Ishikawa (cell line): ENCODE data around the gene F2RL3.

Source experiments
- CEBPB ChIP-seq: IDR thresholded peaks from 2 replicates; pipeline ENCODE4 v1.6.1; 2012
- CREB1 ChIP-seq: IDR thresholded peaks from 2 replicates; pipeline ENCODE4 v1.6.1; 2012; ENCODE audit warnings: low read depth
- EGR1 ChIP-seq: IDR thresholded peaks from 2 replicates; pipeline ENCODE4 v1.6.1; 2012
- EP300 ChIP-seq: IDR thresholded peaks from 2 replicates; pipeline ENCODE4 v1.6.1; 2012; ENCODE audit warnings: borderline replicate concordance
- FOXM1 ChIP-seq: IDR thresholded peaks from 2 replicates; pipeline ENCODE4 v1.6.1; 2012; ENCODE audit warnings: low read depth, borderline replicate concordance
- MAX ChIP-seq: IDR thresholded peaks from 2 replicates; pipeline ENCODE4 v1.6.1; 2012
- NFIC ChIP-seq: IDR thresholded peaks from 2 replicates; pipeline ENCODE4 v1.6.1; 2012
- RAD21 ChIP-seq: IDR thresholded peaks from 2 replicates; pipeline ENCODE4 v1.6.1; 2012; ENCODE audit warnings: low read depth
- REST ChIP-seq: IDR thresholded peaks from 2 replicates; pipeline ENCODE4 v1.6.1; 2012; ENCODE audit warnings: low read depth, mild to moderate bottlenecking
- TAF1 ChIP-seq: IDR thresholded peaks from 2 replicates; pipeline ENCODE4 v1.6.1; 2012; ENCODE audit warnings: low read depth, mild to moderate bottlenecking
- TCF12 ChIP-seq: IDR thresholded peaks from 2 replicates; pipeline ENCODE4 v1.6.1; 2012; ENCODE audit warnings: low read depth
- TEAD4 ChIP-seq: IDR thresholded peaks from 2 replicates; pipeline ENCODE4 v1.6.1; 2012
- USF1 ChIP-seq: IDR thresholded peaks from 2 replicates; pipeline ENCODE4 v1.6.1; 2012
- YY1 ChIP-seq: IDR thresholded peaks from 2 replicates; pipeline ENCODE4 v1.6.1; 2012; ENCODE audit warnings: low read depth
- ZBTB7A ChIP-seq: IDR thresholded peaks from 2 replicates; pipeline ENCODE4 v1.6.1; 2012; ENCODE audit warnings: low read depth

Gene F2RL3

GRCh38 chr19:16908759-16909158 lies 20.0 kb downstream of the F2RL3 start:
- TF ChIP-seq ZBTB7A (no peak), CEBPB (no peak), MAX (no peak), RAD21 (no peak)

- TF ChIP-seq REST (no peak), YY1 (no peak), FOXM1 (no peak), NFIC (no peak), ZBTB7A (no peak), TCF12 (no peak), CREB1 (no peak), TAF1 (no peak), USF1 (no peak), EGR1 (no peak), RAD21 (no peak)
Observed at GRCh38 chr19:16911046-16911445, 22.2 kb downstream of the F2RL3 start.

GRCh38 chr19:16912780-16913179 lies 24.0 kb downstream of the F2RL3 start:
- TF ChIP-seq NFIC: no peak

- TF ChIP-seq TCF12: no peak
- TF ChIP-seq CEBPB: no peak
- no peak for TF ChIP-seq REST
- no peak for TF ChIP-seq YY1
- no peak for TF ChIP-seq TAF1
- TF ChIP-seq TEAD4: no peak
- TF ChIP-seq ZBTB7A: no peak
- TF ChIP-seq EGR1: no peak
- no peak for TF ChIP-seq CREB1
- TF ChIP-seq FOXM1: no peak
- TF ChIP-seq MAX: no peak
Observed at GRCh38 chr19:16914421-16914820, 25.6 kb downstream of the F2RL3 start.

GRCh38 chr19:16915135-16915534 lies 26.3 kb downstream of the F2RL3 start:
- TF ChIP-seq EP300 (no peak), TEAD4 (no peak), TAF1 (no peak), CEBPB (no peak), TCF12 (no peak), EGR1 (no peak), CREB1 (no peak), ZBTB7A (no peak), NFIC (no peak), USF1 (no peak), RAD21 (no peak), MAX (no peak), YY1 (no peak), FOXM1 (no peak), REST (no peak)
